ENCODE measurements around the gene TAS2R41. TPM values are rescaled to one million over a fixed set of nuclear protein-coding genes. Genes with fewer than 3 reads are reported as not detected.

The TAS2R41 gene, protein sequence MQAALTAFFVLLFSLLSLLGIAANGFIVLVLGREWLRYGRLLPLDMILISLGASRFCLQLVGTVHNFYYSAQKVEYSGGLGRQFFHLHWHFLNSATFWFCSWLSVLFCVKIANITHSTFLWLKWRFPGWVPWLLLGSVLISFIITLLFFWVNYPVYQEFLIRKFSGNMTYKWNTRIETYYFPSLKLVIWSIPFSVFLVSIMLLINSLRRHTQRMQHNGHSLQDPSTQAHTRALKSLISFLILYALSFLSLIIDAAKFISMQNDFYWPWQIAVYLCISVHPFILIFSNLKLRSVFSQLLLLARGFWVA
- total RNA-seq = not detected in 2 replicates

DNA sequence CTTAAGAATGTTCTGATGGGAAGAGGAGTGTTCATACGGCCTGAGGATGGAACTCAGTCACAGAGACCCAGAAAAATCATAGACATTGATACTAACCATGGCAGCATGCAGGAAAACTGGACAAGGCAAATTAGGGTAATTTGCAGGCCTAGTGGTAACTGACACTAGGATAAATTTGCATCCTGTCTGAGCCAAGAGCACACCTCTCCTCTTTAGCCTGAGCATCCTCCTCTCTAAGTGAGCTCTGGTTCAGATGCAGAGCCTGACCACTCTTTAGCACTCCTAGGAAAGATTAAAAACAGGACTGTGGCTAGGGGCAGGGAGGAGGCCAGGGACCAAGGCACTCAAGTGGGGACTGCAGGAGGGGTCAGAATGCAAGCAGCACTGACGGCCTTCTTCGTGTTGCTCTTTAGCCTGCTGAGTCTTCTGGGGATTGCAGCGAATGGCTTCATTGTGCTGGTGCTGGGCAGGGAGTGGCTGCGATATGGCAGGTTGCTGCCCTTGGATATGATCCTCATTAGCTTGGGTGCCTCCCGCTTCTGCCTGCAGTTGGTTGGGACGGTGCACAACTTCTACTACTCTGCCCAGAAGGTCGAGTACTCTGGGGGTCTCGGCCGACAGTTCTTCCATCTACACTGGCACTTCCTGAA, at the start of gene TAS2R41:
Gene TAS2R41 (plus strand): TSS at position 373 of the 650 bp plus-strand sequence. CDS start 0 bp downstream, at position 373.
- TF ChIP-seq, protein P1, sequence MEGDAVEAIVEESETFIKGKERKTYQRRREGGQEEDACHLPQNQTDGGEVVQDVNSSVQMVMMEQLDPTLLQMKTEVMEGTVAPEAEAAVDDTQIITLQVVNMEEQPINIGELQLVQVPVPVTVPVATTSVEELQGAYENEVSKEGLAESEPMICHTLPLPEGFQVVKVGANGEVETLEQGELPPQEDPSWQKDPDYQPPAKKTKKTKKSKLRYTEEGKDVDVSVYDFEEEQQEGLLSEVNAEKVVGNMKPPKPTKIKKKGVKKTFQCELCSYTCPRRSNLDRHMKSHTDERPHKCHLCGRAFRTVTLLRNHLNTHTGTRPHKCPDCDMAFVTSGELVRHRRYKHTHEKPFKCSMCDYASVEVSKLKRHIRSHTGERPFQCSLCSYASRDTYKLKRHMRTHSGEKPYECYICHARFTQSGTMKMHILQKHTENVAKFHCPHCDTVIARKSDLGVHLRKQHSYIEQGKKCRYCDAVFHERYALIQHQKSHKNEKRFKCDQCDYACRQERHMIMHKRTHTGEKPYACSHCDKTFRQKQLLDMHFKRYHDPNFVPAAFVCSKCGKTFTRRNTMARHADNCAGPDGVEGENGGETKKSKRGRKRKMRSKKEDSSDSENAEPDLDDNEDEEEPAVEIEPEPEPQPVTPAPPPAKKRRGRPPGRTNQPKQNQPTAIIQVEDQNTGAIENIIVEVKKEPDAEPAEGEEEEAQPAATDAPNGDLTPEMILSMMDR (IDR thresholded peaks at IDR 0.05; ENCODE audit: extremely low read depth, low read depth, low read length) = no peak
- Histone ChIP-seq H3K4me2 (ENCODE audit: insufficient read depth, low read length) (no peak within 1 kb of the TSS), H3K27ac (ENCODE audit: low read depth, low read length) (no peak within 1 kb of the TSS), H3K36me3 (ENCODE audit: insufficient read depth, low read length) (no peaks in the 10 kb centered on the region), H4K20me1 (ENCODE audit: insufficient read depth, low read length) (no peaks in the 10 kb centered on the region), H3K27me3 (ENCODE audit: insufficient read depth, low read length) (no peaks in the 10 kb centered on the region), H3K4me1 (ENCODE audit: insufficient read depth, low read length) (no peaks in the 10 kb centered on the region), H2AFZ (ENCODE audit: low read length) (no peak within 1 kb of the TSS), H3K79me2 (ENCODE audit: insufficient read depth, low read length) (no peaks in the 10 kb centered on the region), H3K4me3 (ENCODE audit: insufficient read depth, low read length) (no peak within 1 kb of the TSS), H3K9me3 (ENCODE audit: low read depth, low read length) (no peaks in the 10 kb centered on the region)
- no peak for DNase-seq (ENCODE audit: insufficient read length, low spot score, missing footprints)

DNA sequence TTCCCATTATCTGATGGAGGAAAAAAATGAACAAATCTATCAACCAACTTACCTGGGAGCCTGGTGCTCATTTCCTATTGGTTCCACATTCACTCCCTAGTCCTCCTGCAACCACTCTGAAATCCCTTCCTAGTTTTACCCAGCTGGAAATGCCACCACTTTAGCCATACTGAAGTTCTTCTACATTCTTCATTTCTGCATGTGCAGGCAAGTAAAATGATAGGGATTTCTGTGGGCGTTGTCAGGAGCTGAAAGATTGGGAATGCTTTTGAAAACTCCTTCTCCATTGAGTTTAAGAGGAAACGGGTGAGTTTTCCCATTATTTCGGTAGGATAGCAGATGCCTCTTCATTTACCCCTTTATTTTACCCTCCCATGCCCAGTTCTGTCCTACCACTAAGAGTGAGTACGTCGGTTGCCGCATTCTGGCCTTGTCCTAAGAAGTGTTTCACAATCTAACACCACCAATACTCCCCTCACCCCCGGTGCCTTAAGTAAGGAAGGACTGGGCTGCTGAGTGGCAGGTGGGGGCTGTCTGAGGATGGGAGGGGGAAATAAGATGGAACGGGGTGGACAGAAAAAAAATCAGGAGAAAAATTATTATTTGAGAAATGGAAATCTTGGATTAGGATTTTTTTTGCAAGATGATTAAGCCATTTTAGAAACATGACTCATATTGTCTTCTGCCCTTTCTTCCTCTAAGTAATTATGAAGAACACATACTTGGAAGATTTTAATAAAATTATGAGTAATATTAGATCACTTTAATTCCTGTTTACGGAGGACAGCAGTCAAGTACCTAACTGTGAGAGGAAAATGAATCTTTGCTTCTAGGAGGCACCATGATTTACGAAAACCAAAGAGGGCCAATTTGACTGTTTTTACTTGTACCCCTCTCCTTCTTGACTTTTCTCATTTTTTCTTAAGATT, 47.6 kb upstream of the TAS2R41 start:
- H3K4me2 ChIP-seq (ENCODE audit: insufficient read depth, low read length) = peak overlapping the region; percentile 23
- peak overlapping the region; percentile 45 for H3K27ac ChIP-seq (ENCODE audit: low read depth, low read length)
- no peaks in the 10 kb centered on the region for H4K20me1 ChIP-seq (ENCODE audit: insufficient read depth, low read length)

DNA sequence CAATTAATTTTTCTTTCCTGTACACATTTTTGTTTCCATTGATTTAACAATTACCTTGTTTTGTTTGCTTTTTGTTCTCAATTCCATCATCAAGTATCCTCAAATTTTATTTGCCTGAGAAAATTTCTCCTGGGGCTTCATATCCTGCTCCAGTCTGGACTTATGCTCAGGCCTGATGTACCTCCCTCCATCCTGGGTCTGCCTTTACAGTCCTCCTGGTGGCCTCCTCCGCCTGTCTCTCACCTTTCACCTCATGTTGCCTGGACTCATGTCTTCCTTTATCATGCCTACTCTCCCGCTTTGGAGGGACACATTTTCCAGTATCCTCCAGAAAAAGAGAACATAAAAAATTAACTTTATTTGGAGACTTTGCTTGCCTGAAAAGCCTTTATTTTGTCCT, 46.6 kb upstream of the TAS2R41 start:
- H3K27ac ChIP-seq (ENCODE audit: low read depth, low read length) = no peak overlapping the region
- H2AFZ ChIP-seq (ENCODE audit: low read length) = no peak overlapping the region
- H3K36me3 ChIP-seq (ENCODE audit: insufficient read depth, low read length) = no peaks in the 10 kb centered on the region
- no peak for DNase-seq (ENCODE audit: insufficient read length, low spot score, missing footprints)
- TF ChIP-seq, protein P1 (IDR thresholded peaks at IDR 0.05; ENCODE audit: extremely low read depth, low read depth, low read length) = no peak
- no peaks in the 10 kb centered on the region for H3K9me3 ChIP-seq (ENCODE audit: low read depth, low read length)
- no peaks in the 10 kb centered on the region for H3K79me2 ChIP-seq (ENCODE audit: insufficient read depth, low read length)
- H3K4me3 ChIP-seq (ENCODE audit: insufficient read depth, low read length) = no peak overlapping the region
- no peaks in the 10 kb centered on the region for H4K20me1 ChIP-seq (ENCODE audit: insufficient read depth, low read length)
- H3K27me3 ChIP-seq (ENCODE audit: insufficient read depth, low read length) = no peaks in the 10 kb centered on the region
- no peak overlapping the region for H3K4me2 ChIP-seq (ENCODE audit: insufficient read depth, low read length)
- peaks cover 8% of the 10 kb centered on the region for H3K4me1 ChIP-seq (ENCODE audit: insufficient read depth, low read length)

More for the DNA sequence above, 47.6 kb upstream of the TAS2R41 start:
- Histone ChIP-seq H2AFZ (ENCODE audit: low read length) (no peak overlapping the region), H3K4me1 (ENCODE audit: insufficient read depth, low read length) (peaks cover 8% of the 10 kb centered on the region), H3K36me3 (ENCODE audit: insufficient read depth, low read length) (no peaks in the 10 kb centered on the region), H3K4me3 (ENCODE audit: insufficient read depth, low read length) (no peak overlapping the region), H3K27me3 (ENCODE audit: insufficient read depth, low read length) (no peaks in the 10 kb centered on the region), H3K9me3 (ENCODE audit: low read depth, low read length) (no peaks in the 10 kb centered on the region), H3K79me2 (ENCODE audit: insufficient read depth, low read length) (no peaks in the 10 kb centered on the region)
- DNase-seq (ENCODE audit: insufficient read length, low spot score, missing footprints) = no peak
- TF ChIP-seq, protein P1 (IDR thresholded peaks at IDR 0.05; ENCODE audit: extremely low read depth, low read depth, low read length) = no peak
